Measurements from ENCODE around the gene RBMS1. TPM values are rescaled to one million over a fixed set of nuclear protein-coding genes. Genes with fewer than 3 reads are reported as not detected.
A peak's percentile ranks its signal among the peaks of the same experiment; 100 is the strongest.

The RBMS1 gene
- total RNA-seq, 2 experiments from 2014 or later: 65.5 to 67.5 TPM

GRCh38 chr2:160270571-160271113 is 223.0 kb downstream of the RBMS1 start:
- Mint-ChIP-seq H3K4me1 (peaks cover 37% of the 10 kb centered on the region), H3K27ac (no peak overlapping the region), H3K36me3 (ENCODE audit: low read depth) (peaks cover 44% of the 10 kb centered on the region), H3K27me3 (peaks cover 6% of the 10 kb centered on the region), H3K4me3 (no peak overlapping the region), H3K9me3 (no peaks in the 10 kb centered on the region)
- DNase-seq: no peak
- ChIA-PET CTCF (interaction anchor here (0.8 to 2.2 kb wide), 11 partner anchors 9 to 165 kb away, joined by 3 to 7 read pairs (median 4); no protein-coding TSS in a partner anchor), POLR2A (interaction anchor here (0.7 to 1.1 kb wide), 6 partner anchors 19 to 264 kb away, joined by 3 read pairs; no protein-coding TSS in a partner anchor)

GRCh38 chr2:160269803-160270570 is 223.6 kb downstream of the RBMS1 start:
- peaks cover 42% of the 10 kb centered on the region for H3K4me1 Mint-ChIP-seq
- ChIA-PET POLR2A (interaction anchor here (0.7 to 1.2 kb wide), 7 partner anchors 10 to 265 kb away, joined by 3 read pairs; no protein-coding TSS in a partner anchor), CTCF (interaction anchor here (0.8 to 2.2 kb wide), 13 partner anchors 10 to 165 kb away, joined by 3 to 7 read pairs (median 4); no protein-coding TSS in a partner anchor)
- peak; percentile 64 for DNase-seq
- H3K27ac Mint-ChIP-seq: peak overlapping the region; percentile 2
- H3K36me3 Mint-ChIP-seq (ENCODE audit: low read depth): peaks cover 37% of the 10 kb centered on the region
- peaks cover 6% of the 10 kb centered on the region for H3K27me3 Mint-ChIP-seq
- peak overlapping the region; percentile 56 for H3K4me3 Mint-ChIP-seq
- H3K9me3 Mint-ChIP-seq: no peaks in the 10 kb centered on the region

- POLR2A ChIA-PET: interaction anchor here (1.0 to 1.2 kb wide), 2 partner anchors 9 to 28 kb away, joined by 3 read pairs; no protein-coding TSS in a partner anchor
- peaks cover 6% of the 10 kb centered on the region for H3K27me3 Mint-ChIP-seq
- H3K4me1 Mint-ChIP-seq: peaks cover 39% of the 10 kb centered on the region
- DNase-seq: no peak
- peaks cover 34% of the 10 kb centered on the region for H3K36me3 Mint-ChIP-seq (ENCODE audit: low read depth)
- H3K27ac Mint-ChIP-seq: no peak overlapping the region
- CTCF ChIA-PET: interaction anchor here (1.1 to 2.2 kb wide), 8 partner anchors 10 to 159 kb away, joined by 3 to 7 read pairs (median 4); no protein-coding TSS in a partner anchor
- H3K9me3 Mint-ChIP-seq: no peaks in the 10 kb centered on the region
- H3K4me3 Mint-ChIP-seq: peak overlapping the region; percentile 56
These were observed 224.2 kb downstream of the RBMS1 start for GRCh38 chr2:160269365-160269764.

- Mint-ChIP-seq H3K9me3 (no peaks in the 10 kb centered on the region), H3K4me3 (no peak overlapping the region), H3K27ac (no peak overlapping the region), H3K27me3 (peaks cover 6% of the 10 kb centered on the region), H3K36me3 (ENCODE audit: low read depth) (peaks cover 27% of the 10 kb centered on the region), H3K4me1 (peaks cover 39% of the 10 kb centered on the region)
- ChIA-PET CTCF (no interaction called here), POLR2A (no interaction called here)
- no peak for DNase-seq
These were observed 225.3 kb downstream of the RBMS1 start for GRCh38 chr2:160268151-160268781.

GRCh38 chr2:160267692-160268091 is 225.9 kb downstream of the RBMS1 start:
- no peaks in the 10 kb centered on the region for H3K9me3 Mint-ChIP-seq
- H3K27ac Mint-ChIP-seq: no peak overlapping the region
- POLR2A ChIA-PET: no interaction called here
- H3K27me3 Mint-ChIP-seq: peaks cover 6% of the 10 kb centered on the region
- CTCF ChIA-PET: no interaction called here
- H3K36me3 Mint-ChIP-seq (ENCODE audit: low read depth): peaks cover 23% of the 10 kb centered on the region
- H3K4me1 Mint-ChIP-seq: peaks cover 38% of the 10 kb centered on the region
- H3K4me3 Mint-ChIP-seq: no peak overlapping the region
- DNase-seq: no peak

- peaks cover 18% of the 10 kb centered on the region for H3K36me3 Mint-ChIP-seq (ENCODE audit: low read depth)
- peaks cover 35% of the 10 kb centered on the region for H3K4me1 Mint-ChIP-seq
- no peaks in the 10 kb centered on the region for H3K9me3 Mint-ChIP-seq
- H3K27me3 Mint-ChIP-seq: peaks cover 6% of the 10 kb centered on the region
- DNase-seq: no peak
- POLR2A ChIA-PET: no interaction called here
- CTCF ChIA-PET: no interaction called here
- H3K4me3 Mint-ChIP-seq: no peak overlapping the region
- H3K27ac Mint-ChIP-seq: no peak overlapping the region
These were observed 226.6 kb downstream of the RBMS1 start for GRCh38 chr2:160267022-160267421.

- POLR2A ChIA-PET: no interaction called here
- CTCF ChIA-PET: no interaction called here
- H3K4me3 Mint-ChIP-seq: no peak overlapping the region
- peaks cover 35% of the 10 kb centered on the region for H3K4me1 Mint-ChIP-seq
- peaks cover 6% of the 10 kb centered on the region for H3K27me3 Mint-ChIP-seq
- no peak for DNase-seq
- no peaks in the 10 kb centered on the region for H3K9me3 Mint-ChIP-seq
- H3K36me3 Mint-ChIP-seq (ENCODE audit: low read depth): peaks cover 9% of the 10 kb centered on the region
- H3K27ac Mint-ChIP-seq: no peak overlapping the region
These were observed 227.5 kb downstream of the RBMS1 start for GRCh38 chr2:160266037-160266551.

- CTCF ChIA-PET: no interaction called here
- peaks cover 3% of the 10 kb centered on the region for H3K36me3 Mint-ChIP-seq (ENCODE audit: low read depth)
- H3K9me3 Mint-ChIP-seq: no peaks in the 10 kb centered on the region
- peaks cover 22% of the 10 kb centered on the region for H3K4me1 Mint-ChIP-seq
- H3K27me3 Mint-ChIP-seq: peaks cover 6% of the 10 kb centered on the region
- H3K4me3 Mint-ChIP-seq: no peak overlapping the region
- POLR2A ChIA-PET: no interaction called here
- DNase-seq: no peak
- no peak overlapping the region for H3K27ac Mint-ChIP-seq
These were observed 229.3 kb downstream of the RBMS1 start for GRCh38 chr2:160264308-160264707.

GRCh38 chr2:160261732-160262131 is 231.9 kb downstream of the RBMS1 start:
- no peaks in the 10 kb centered on the region for H3K36me3 Mint-ChIP-seq (ENCODE audit: low read depth)
- peaks cover 1% of the 10 kb centered on the region for H3K27me3 Mint-ChIP-seq
- POLR2A ChIA-PET: no interaction called here
- H3K4me3 Mint-ChIP-seq: no peak overlapping the region
- no peaks in the 10 kb centered on the region for H3K9me3 Mint-ChIP-seq
- H3K27ac Mint-ChIP-seq: no peak overlapping the region
- peaks cover 15% of the 10 kb centered on the region for H3K4me1 Mint-ChIP-seq
- CTCF ChIA-PET: no interaction called here
- no peak for DNase-seq

GRCh38 chr2:160258492-160258805 is 235.2 kb downstream of the RBMS1 start:
- CTCF ChIA-PET: no interaction called here
- POLR2A ChIA-PET: no interaction called here
- H3K4me3 Mint-ChIP-seq: no peak overlapping the region
- DNase-seq: no peak
- no peak overlapping the region for H3K27ac Mint-ChIP-seq
- H3K27me3 Mint-ChIP-seq: peaks cover 2% of the 10 kb centered on the region
- no peaks in the 10 kb centered on the region for H3K4me1 Mint-ChIP-seq
- no peaks in the 10 kb centered on the region for H3K9me3 Mint-ChIP-seq
- H3K36me3 Mint-ChIP-seq (ENCODE audit: low read depth): no peaks in the 10 kb centered on the region

- peaks cover 4% of the 10 kb centered on the region for H3K27me3 Mint-ChIP-seq
- DNase-seq: no peak
- H3K4me3 Mint-ChIP-seq: no peak overlapping the region
- H3K27ac Mint-ChIP-seq: no peak overlapping the region
- CTCF ChIA-PET: no interaction called here
- no peaks in the 10 kb centered on the region for H3K4me1 Mint-ChIP-seq
- POLR2A ChIA-PET: no interaction called here
- H3K9me3 Mint-ChIP-seq: no peaks in the 10 kb centered on the region
- no peaks in the 10 kb centered on the region for H3K36me3 Mint-ChIP-seq (ENCODE audit: low read depth)
These were observed 235.7 kb downstream of the RBMS1 start for GRCh38 chr2:160257743-160258491.

GRCh38 chr2:160257041-160257742 is 236.4 kb downstream of the RBMS1 start:
- ChIA-PET CTCF (no interaction called here), POLR2A (no interaction called here)
- Mint-ChIP-seq H3K4me1 (no peaks in the 10 kb centered on the region), H3K9me3 (no peaks in the 10 kb centered on the region), H3K36me3 (ENCODE audit: low read depth) (no peaks in the 10 kb centered on the region), H3K27me3 (peaks cover 4% of the 10 kb centered on the region), H3K4me3 (no peak overlapping the region), H3K27ac (no peak overlapping the region)
- no peak for DNase-seq
